H1 (cell line): ENCODE data around the gene CNNM3. TPM values are rescaled to one million over a fixed set of nuclear protein-coding genes. Genes with fewer than 3 reads are reported as not detected.

Experiments
- CTCF ChIA-PET: fragments of 300-600 bp; sonication (Branson Sonifier 250); formaldehyde crosslinking; loops from one replicate; lab custom pipeline; 2021; ENCODE audit not compliant: partially characterized antibody; lab: Charles Lee
- POLR2A ChIA-PET: fragments of 300-600 bp; sonication (Branson Sonifier 250); formaldehyde crosslinking; loops from one replicate; lab custom pipeline; 2021; ENCODE audit warnings: inconsistent platforms; ENCODE audit not compliant: partially characterized antibody; lab: Charles Lee
- DNase-seq, 2 experiments: peaks; one replicate each; pipeline versions ENCODE4 v3.0.0 to v3.0.0-alpha.2; 2010 to 2022; ENCODE audit warnings: low spot score in 2 of 2, low read depth in 1 of 2, mixed read lengths in 1 of 2
- FAIRE-seq: peaks from 2 replicates; lab custom pipeline; 2011; peaks lifted over from hg19 to GRCh38; lab: Jason Lieb, UNC
- H2AFZ ChIP-seq: 2 replicates; pipeline ENCODE4 v1.8.1; 2012; ENCODE audit warnings: low read length, inconsistent platforms
- H2AK5ac ChIP-seq: 2 replicates; pipeline ENCODE4 v1.6.1; 2013; ENCODE audit warnings: low read depth, low read length
- H2BK120ac ChIP-seq: replicated peaks from 2 replicates; pipeline ENCODE3; 2013; ENCODE audit warnings: low read depth, low read length, inconsistent platforms
- H2BK12ac ChIP-seq: 2 replicates; pipeline ENCODE4 v1.6.1; 2013; ENCODE audit warnings: low read depth, low read length
- H2BK15ac ChIP-seq: 2 replicates; pipeline ENCODE4 v1.6.1; 2013; ENCODE audit warnings: low read length
- H2BK20ac ChIP-seq: 2 replicates; pipeline ENCODE4 v1.6.1; 2013; ENCODE audit warnings: low read length
- H2BK5ac ChIP-seq: 2 replicates; pipeline ENCODE4 v1.6.1; 2013; ENCODE audit warnings: low read depth, low read length
- H3K14ac ChIP-seq: 2 replicates; pipeline ENCODE4 v1.6.1; 2013; ENCODE audit warnings: inconsistent platforms; ENCODE audit not compliant: insufficient read length
- H3K18ac ChIP-seq: 2 replicates; pipeline ENCODE4 v1.6.1; 2013; ENCODE audit warnings: low read length; ENCODE audit errors: extremely low read depth
- H3K23ac ChIP-seq: 2 replicates; pipeline ENCODE4 v1.6.1; 2013; ENCODE audit warnings: inconsistent platforms; ENCODE audit not compliant: insufficient read length
- H3K23me2 ChIP-seq: 2 replicates; pipeline ENCODE4 v1.6.1; 2013; ENCODE audit warnings: low read depth, low read length
- H3K27ac ChIP-seq: 2 replicates; pipeline ENCODE4 v1.6.1; 2011; ENCODE audit warnings: low read depth, low read length, inconsistent platforms
- H3K27me3 ChIP-seq, 4 experiments: replicated peaks in 1 of 4; 1 replicate in 1 of 4; 2 replicates in 3 of 4; pipeline versions ENCODE4 v1.6.1 to v1.8.1; 2011 to 2013; ENCODE audit warnings: low read length in 3 of 4, mild to moderate bottlenecking in 3 of 4, inconsistent platforms in 2 of 4, mixed read lengths in 2 of 4, moderate library complexity in 1 of 4; ENCODE audit not compliant: control insufficient read depth in 3 of 4, insufficient read depth in 3 of 4; ENCODE audit errors: extremely low read depth in 1 of 4
- H3K36me3 ChIP-seq, 4 experiments: 2 replicates each; pipeline versions ENCODE4 v1.6.1 to v1.8.1; 2011 to 2013; ENCODE audit warnings: mild to moderate bottlenecking in 4 of 4, low read length in 3 of 4, moderate library complexity in 2 of 4, control low read depth in 1 of 4, inconsistent platforms in 1 of 4; ENCODE audit not compliant: insufficient read depth in 4 of 4, control insufficient read depth in 2 of 4
- H3K4ac ChIP-seq: replicated peaks from 2 replicates; pipeline ENCODE3; 2013; ENCODE audit warnings: low read length, low read depth, mixed read lengths, inconsistent platforms; ENCODE audit not compliant: insufficient read length
- H3K4me1 ChIP-seq, 4 experiments: replicated peaks in 1 of 4; 1 replicate in 1 of 4; 2 replicates in 3 of 4; pipeline versions ENCODE4 v1.6.1 to v1.8.1; 2011 to 2013; ENCODE audit warnings: low read length in 3 of 4, inconsistent platforms in 2 of 4, mixed read lengths in 1 of 4; ENCODE audit not compliant: insufficient read depth in 4 of 4, control insufficient read depth in 3 of 4
- H3K4me2 ChIP-seq, 2 experiments: 2 replicates each; pipeline versions ENCODE4 v1.6.1 to v1.8.1; 2011 to 2013; ENCODE audit warnings: low read depth in 2 of 2, low read length in 2 of 2, control low read depth in 1 of 2, inconsistent platforms in 1 of 2, mild to moderate bottlenecking in 1 of 2; ENCODE audit not compliant: insufficient read depth in 1 of 2
- H3K4me3 ChIP-seq, 4 experiments: fragments of 200-600, 300-600 bp in 1 of 4; sonication (generic), shearing (Covaris generic), sonication (Bioruptor Twin) in 1 of 4; 2 replicates each; pipeline versions ENCODE4 v1.5.1 to v1.8.1; 2011 to 2016; ENCODE audit warnings: low read length in 4 of 4, low read depth in 3 of 4, control low read depth in 2 of 4, inconsistent platforms in 2 of 4, mild to moderate bottlenecking in 2 of 4, mixed read lengths in 1 of 4, moderate library complexity in 1 of 4; ENCODE audit not compliant: insufficient read depth in 2 of 4; ENCODE audit errors: extremely low read depth in 1 of 4
- H3K56ac ChIP-seq: replicated peaks from 2 replicates; pipeline ENCODE3; 2013; ENCODE audit warnings: low read depth, mild to moderate bottlenecking, mixed read lengths, low read length, inconsistent platforms; ENCODE audit not compliant: insufficient read length
- H3K79me1 ChIP-seq: 2 replicates; pipeline ENCODE4 v1.6.1; 2013; ENCODE audit warnings: low read depth, low read length, control low read depth
- H3K79me2 ChIP-seq, 2 experiments: 2 replicates each; pipeline versions ENCODE4 v1.6.1 to v1.8.1; 2012 to 2013; ENCODE audit warnings: low read length in 2 of 2, mild to moderate bottlenecking in 2 of 2, inconsistent platforms in 1 of 2; ENCODE audit not compliant: insufficient read depth in 2 of 2, control insufficient read depth in 1 of 2
- H3K9ac ChIP-seq, 4 experiments: replicated peaks in 1 of 4; 1 replicate in 1 of 4; 2 replicates in 3 of 4; pipeline versions ENCODE4 v1.6.1 to v1.8.1; 2011 to 2013; ENCODE audit warnings: low read depth in 3 of 4, low read length in 3 of 4, control low read depth in 2 of 4, mild to moderate bottlenecking in 2 of 4, moderate library complexity in 2 of 4, inconsistent platforms in 1 of 4; ENCODE audit errors: extremely low read depth in 1 of 4
- H3K9me3 ChIP-seq, 2 experiments: 2 replicates each; pipeline versions ENCODE4 v1.6.1 to v1.8.1; 2012 to 2013; ENCODE audit warnings: mild to moderate bottlenecking in 2 of 2, moderate library complexity in 2 of 2, control low read depth in 1 of 2, inconsistent platforms in 1 of 2, low read depth in 1 of 2, low read length in 1 of 2, mixed read lengths in 1 of 2; ENCODE audit not compliant: insufficient read depth in 2 of 2
- H4K20me1 ChIP-seq, 2 experiments: replicated peaks in 1 of 2; 2 replicates each; pipeline versions ENCODE3 to v1.8.1; 2011 to 2013; ENCODE audit warnings: inconsistent platforms in 2 of 2, low read length in 2 of 2, mild to moderate bottlenecking in 1 of 2; ENCODE audit not compliant: insufficient read depth in 2 of 2, control insufficient read depth in 1 of 2
- H4K5ac ChIP-seq: 2 replicates; pipeline ENCODE4 v1.6.1; 2013; ENCODE audit warnings: low read length, low read depth, mixed read lengths, inconsistent platforms; ENCODE audit not compliant: insufficient read length
- H4K8ac ChIP-seq: 2 replicates; pipeline ENCODE4 v1.8.0; 2013; ENCODE audit warnings: mild to moderate bottlenecking, moderate library complexity, low read length, inconsistent platforms; ENCODE audit not compliant: insufficient read depth; ENCODE audit errors: extremely low read depth
- H4K91ac ChIP-seq: replicated peaks from 2 replicates; pipeline ENCODE3; 2013; ENCODE audit warnings: low read length, mixed read lengths, inconsistent platforms; ENCODE audit not compliant: insufficient read length
- KDM4A ChIP-seq: IDR thresholded peaks from one replicate; pipeline ENCODE4 v1.7.1; 2012; ENCODE audit warnings: low read depth, mild to moderate bottlenecking, moderate library complexity, low read length, inconsistent platforms; ENCODE audit not compliant: severe bottlenecking
- NANOG ChIP-seq: IDR thresholded peaks from 2 replicates; pipeline ENCODE4 v1.6.1; 2011; ENCODE audit warnings: low read length, low read depth, mild to moderate bottlenecking, inconsistent platforms; ENCODE audit not compliant: insufficient read depth, poor library complexity, severe bottlenecking
- WGBS, 2 experiments: shearing (Covaris generic) in 1 of 2; methylation state at CpG; one replicate each; pipeline versions ENCODE4 v1.1.6 to v1.1.7; 2013 to 2015; ENCODE audit warnings: low lambda C conversion rate in 2 of 2, mixed read lengths in 2 of 2, inconsistent platforms in 1 of 2, low coverage in 1 of 2, missing lambda C conversion rate in 1 of 2; ENCODE audit not compliant: insufficient replicate concordance in 2 of 2, insufficient coverage in 1 of 2, insufficient read length in 1 of 2; ENCODE audit errors: extremely low coverage in 1 of 2, missing lambda C conversion rate in 1 of 2; 5-methylcytosine and 5-hydroxymethylcytosine counted together
- polyA plus RNA-seq, 7 experiments: library from polyadenylated mRNA; depleted of rRNA in 3 of 7; stranded (reverse) in 5 of 7; unstranded in 2 of 7; fragments of >200 nt in 5 of 7; fragments of 200-250 nt in 2 of 7; gene quantifications; 1 replicate in 5 of 7; 2 replicates in 1 of 7; 4 replicates in 1 of 7; pipeline versions ENCODE4 v1.2.1 to v1.2.3, GENCODE V29; 2011 to 2013; ENCODE audit warnings: missing spikeins in 2 of 7, mixed read lengths in 2 of 7
- total RNA-seq: library from RNA; stranded (reverse); fragmentation: NEBNext Ultra II Directional; extraction: Animal tissue kit (Norgen Biotek cat#: 25700); gene quantifications from 2 replicates; pipeline ENCODE4 v1.2.1, GENCODE V29; 2021

The CNNM3 gene
- total and polyA plus RNA-seq, 2 of the 8 experiments (the other 6 are each of a cell fraction or from before 2014, with no cell fraction given) = 29.1 to 29.2 TPM

- Histone ChIP-seq H3K4me2 (peak overlapping the region; percentile 60 to 75), H2BK15ac (0 out of 2 replicates have a peak overlapping the region, but pooled peaks have one; percentile 61), H3K23me2 (no peaks in the 10 kb centered on the region; the same call in 1 of the 2 replicates), H2AK5ac (0 out of 2 replicates have a peak overlapping the region, but pooled peaks have one; percentile 32), H3K36me3 (peaks cover 19 to 59% (median 29%) of the 10 kb centered on the region in 4 experiments), H4K91ac (no peak overlapping the region), H3K4me1 (peaks cover 3 to 18% (median 13%) of the 10 kb centered on the region in 4 experiments), H4K20me1 (peaks cover 0 to 6% of the 10 kb centered on the region in 2 experiments), H3K27me3 (no peaks in the 10 kb centered on the region), H4K8ac (no peak overlapping the region; the same call in 1 of the 2 replicates), H3K9me3 (no peaks in the 10 kb centered on the region), H3K4me3 (peak overlapping the region in 1 of 4 experiments; percentile 50; a peak in 2 of 8 replicates), H2BK5ac (peak overlapping the region; percentile 71; the same call in 1 of the 2 replicates), H3K23ac (no peak overlapping the region), H2BK120ac (no peak overlapping the region), H3K9ac (no peak overlapping the region), H3K27ac (peak overlapping the region; percentile 69; the same call in 1 of the 2 replicates), H3K56ac (no peak overlapping the region), H3K18ac (peak overlapping the region; percentile 60; the same call in 1 of the 2 replicates), H2BK20ac (no peak overlapping the region), H3K79me2 (no peaks in the 10 kb centered on the region), H2BK12ac (0 out of 2 replicates have a peak overlapping the region, but pooled peaks have one; percentile 27), H3K14ac (no peak overlapping the region), H4K5ac (no peak overlapping the region), H2AFZ (no peak overlapping the region), H3K4ac (no peak overlapping the region), H3K79me1 (peaks cover 3% of the 10 kb centered on the region; the same call in 1 of the 2 replicates)
- POLR2A ChIA-PET = interaction anchor here (1.1 to 4.4 kb wide), 8 partner anchors 12 to 74 kb away, joined by 3 to 39 read pairs (median 6); partner anchors contain the start of genes ANKRD23, ANKRD39 and CNNM3
- DNase-seq (no peak), FAIRE-seq (no peak)
- TF ChIP-seq NANOG = no peak
- no peak for TF ChIP-seq KDM4A
- CTCF ChIA-PET = interaction anchor here (1.7 to 4.5 kb wide), 5 partner anchors 10 to 70 kb away, joined by 4 to 30 read pairs (median 6); partner anchors contain the start of genes ANKRD39 and CNNM3
- WGBS, 2 experiments = 62% methylated on average over 11 of the region's 11 CpGs; no CpG with 5 or more reads in 1 of the 2 experiments
Observed at GRCh38 chr2:96832408-96832753, 16.3 kb downstream of the CNNM3 start.
